G401.6 (cell line): ENCODE data around the gene NADK2.

Experiments
- FAIRE-seq: peaks from 2 replicates; lab custom pipeline; 2012; peaks lifted over from hg19 to GRCh38; lab: Jason Lieb, UNC

Gene NADK2

GRCh38 chr5:36246036-36246800 is 4.5 kb upstream of the NADK2 start:
- FAIRE-seq, result no peak

- no peak for FAIRE-seq
Observed at GRCh38 chr5:36244076-36244475, 2.4 kb upstream of the NADK2 start.

GRCh38 chr5:36243653-36244052 is 1.9 kb upstream of the NADK2 start:
- no peak for FAIRE-seq

GRCh38 chr5:36242534-36243485 is 1.1 kb upstream of the NADK2 start:
- FAIRE-seq, result no peak

GRCh38 chr5:36240779-36241630 is 720 bp downstream of the NADK2 start:
- FAIRE-seq, result no peak

- FAIRE-seq, result no peak
Observed at GRCh38 chr5:36239370-36240293, 2.1 kb downstream of the NADK2 start.

- FAIRE-seq, result no peak
Observed at GRCh38 chr5:36238502-36239295, 3.0 kb downstream of the NADK2 start.

GRCh38 chr5:36237751-36238150 is 4.0 kb downstream of the NADK2 start:
- no peak for FAIRE-seq

GRCh38 chr5:36236801-36237200 is 4.9 kb downstream of the NADK2 start:
- no peak for FAIRE-seq

- no peak for FAIRE-seq
Observed at GRCh38 chr5:36232533-36232932, 9.2 kb downstream of the NADK2 start.

GRCh38 chr5:36230151-36230790 is 11.5 kb downstream of the NADK2 start:
- FAIRE-seq, result no peak

GRCh38 chr5:36228505-36228904 is 13.2 kb downstream of the NADK2 start:
- no peak for FAIRE-seq

GRCh38 chr5:36227046-36227445 is 14.7 kb downstream of the NADK2 start:
- FAIRE-seq, result no peak

- no peak for FAIRE-seq
Observed at GRCh38 chr5:36222620-36223019, 19.1 kb downstream of the NADK2 start.

GRCh38 chr5:36217988-36218387 is 23.7 kb downstream of the NADK2 start:
- peak; percentile 27 for FAIRE-seq

GRCh38 chr5:36217567-36217966 is 24.2 kb downstream of the NADK2 start:
- no peak for FAIRE-seq

- no peak for FAIRE-seq
Observed at GRCh38 chr5:36215910-36216309, 25.8 kb downstream of the NADK2 start.

- FAIRE-seq, result no peak
Observed at GRCh38 chr5:36214436-36214835, 27.3 kb downstream of the NADK2 start.

- peak; percentile 34 for FAIRE-seq
Observed at GRCh38 chr5:36209664-36210063, 32.1 kb downstream of the NADK2 start.

GRCh38 chr5:36208786-36209185 is 32.9 kb downstream of the NADK2 start:
- FAIRE-seq, result no peak
